GM10266 (cell line): ENCODE measurements around the gene SMYD3.

Experiments
- DNase-seq: peaks from one replicate; pipeline ENCODE4 v3.0.0; 2012; ENCODE audit errors: extremely low spot score
- TF ChIP-seq, protein P1 (sequence below): IDR thresholded peaks from 2 replicates; pipeline ENCODE4 v1.5.1; 2012; ENCODE audit warnings: mild to moderate bottlenecking, low read depth; ENCODE audit not compliant: control insufficient read depth, insufficient read depth; ENCODE audit errors: missing control alignments

Gene SMYD3

DNA sequence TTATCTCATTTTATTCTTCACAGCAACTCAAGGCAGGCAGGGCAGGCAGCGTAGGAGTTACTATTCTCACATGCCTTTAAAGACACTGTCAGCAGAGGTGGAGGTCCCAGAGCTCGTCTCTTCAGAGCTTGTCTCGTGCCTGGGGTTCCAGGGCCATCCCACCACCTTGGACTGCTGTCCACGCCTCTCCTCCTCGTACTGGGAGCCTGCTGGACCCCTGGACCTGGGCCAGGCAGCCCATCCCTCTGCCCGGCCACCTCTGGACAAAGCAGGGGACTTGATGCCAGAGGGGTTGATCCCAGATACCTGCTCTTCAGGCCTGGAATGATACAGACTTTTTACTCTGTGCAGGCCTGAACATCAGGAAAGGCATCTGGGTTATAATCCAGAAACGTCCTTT lies 805.4 kb downstream of the SMYD3 start:
- no peak for DNase-seq
- TF ChIP-seq, protein P1, sequence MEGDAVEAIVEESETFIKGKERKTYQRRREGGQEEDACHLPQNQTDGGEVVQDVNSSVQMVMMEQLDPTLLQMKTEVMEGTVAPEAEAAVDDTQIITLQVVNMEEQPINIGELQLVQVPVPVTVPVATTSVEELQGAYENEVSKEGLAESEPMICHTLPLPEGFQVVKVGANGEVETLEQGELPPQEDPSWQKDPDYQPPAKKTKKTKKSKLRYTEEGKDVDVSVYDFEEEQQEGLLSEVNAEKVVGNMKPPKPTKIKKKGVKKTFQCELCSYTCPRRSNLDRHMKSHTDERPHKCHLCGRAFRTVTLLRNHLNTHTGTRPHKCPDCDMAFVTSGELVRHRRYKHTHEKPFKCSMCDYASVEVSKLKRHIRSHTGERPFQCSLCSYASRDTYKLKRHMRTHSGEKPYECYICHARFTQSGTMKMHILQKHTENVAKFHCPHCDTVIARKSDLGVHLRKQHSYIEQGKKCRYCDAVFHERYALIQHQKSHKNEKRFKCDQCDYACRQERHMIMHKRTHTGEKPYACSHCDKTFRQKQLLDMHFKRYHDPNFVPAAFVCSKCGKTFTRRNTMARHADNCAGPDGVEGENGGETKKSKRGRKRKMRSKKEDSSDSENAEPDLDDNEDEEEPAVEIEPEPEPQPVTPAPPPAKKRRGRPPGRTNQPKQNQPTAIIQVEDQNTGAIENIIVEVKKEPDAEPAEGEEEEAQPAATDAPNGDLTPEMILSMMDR, result no peak

DNA sequence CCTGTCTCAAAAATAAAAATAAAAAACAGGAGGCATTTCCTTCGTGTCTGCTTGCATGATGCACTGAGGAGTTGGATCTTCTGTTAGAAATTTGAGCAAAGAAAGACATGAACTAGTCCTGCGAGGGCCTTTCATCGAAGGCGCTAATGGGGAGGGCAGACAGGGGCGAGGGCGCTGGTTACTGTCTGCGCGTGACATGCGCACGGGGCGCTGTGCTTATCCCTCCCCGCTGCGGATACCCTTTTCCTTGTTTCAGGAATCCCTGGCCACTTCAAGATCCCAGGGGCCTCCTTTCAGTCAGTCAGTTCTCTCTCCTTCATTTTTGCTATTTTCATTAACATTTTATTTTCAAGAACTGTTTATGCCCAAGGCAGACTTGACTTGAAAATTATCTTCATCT lies 806.4 kb downstream of the SMYD3 start:
- no peak for DNase-seq
- TF ChIP-seq, protein P1, result no peak
